Fibroblast of pulmonary artery (primary cell): ENCODE results near the gene PMM1.
"Not testable (repeated sequence)": the region's sequence is repeated elsewhere in the genome, so short reads cannot be mapped to it uniquely, and the experiment has no call there.

Experiments
- DNase-seq: peaks from one replicate; pipeline ENCODE4 v3.0.0-alpha.2; 2010; ENCODE audit warnings: low read depth
- H3K4me3 ChIP-seq: replicated peaks from 2 replicates; pipeline ENCODE4 v1.5.1; 2011; ENCODE audit warnings: low read depth, mild to moderate bottlenecking, control low read depth, low read length, moderate library complexity
- TF ChIP-seq, protein P1 (sequence below): IDR thresholded peaks from 2 replicates; pipeline ENCODE4 v1.5.1; 2011; ENCODE audit warnings: mild to moderate bottlenecking, control low read depth, low read length, inconsistent platforms; ENCODE audit errors: missing control alignments

The PMM1 gene

DNA sequence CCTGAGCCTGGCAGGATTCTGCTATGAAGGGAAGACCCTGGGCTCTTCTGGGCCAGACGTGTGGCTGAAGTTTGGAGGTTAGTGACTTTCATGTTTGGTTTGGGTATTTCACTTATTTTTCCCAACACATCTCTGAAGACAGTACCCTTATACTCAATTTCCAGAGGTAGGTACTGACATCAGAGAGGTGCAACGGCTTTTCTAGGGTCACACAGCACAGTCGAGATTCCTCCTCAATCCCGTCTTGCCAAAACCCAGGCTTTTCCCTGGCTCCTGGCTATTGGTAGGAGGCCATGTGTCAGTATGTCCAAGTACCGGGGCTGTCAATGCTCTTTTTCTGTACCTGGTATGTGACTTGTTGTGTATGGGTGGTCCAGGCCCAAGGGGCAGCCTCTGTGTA, 6.1 kb upstream of the PMM1 start:
- H3K4me3 ChIP-seq = no peak overlapping the region
- TF ChIP-seq, protein P1, sequence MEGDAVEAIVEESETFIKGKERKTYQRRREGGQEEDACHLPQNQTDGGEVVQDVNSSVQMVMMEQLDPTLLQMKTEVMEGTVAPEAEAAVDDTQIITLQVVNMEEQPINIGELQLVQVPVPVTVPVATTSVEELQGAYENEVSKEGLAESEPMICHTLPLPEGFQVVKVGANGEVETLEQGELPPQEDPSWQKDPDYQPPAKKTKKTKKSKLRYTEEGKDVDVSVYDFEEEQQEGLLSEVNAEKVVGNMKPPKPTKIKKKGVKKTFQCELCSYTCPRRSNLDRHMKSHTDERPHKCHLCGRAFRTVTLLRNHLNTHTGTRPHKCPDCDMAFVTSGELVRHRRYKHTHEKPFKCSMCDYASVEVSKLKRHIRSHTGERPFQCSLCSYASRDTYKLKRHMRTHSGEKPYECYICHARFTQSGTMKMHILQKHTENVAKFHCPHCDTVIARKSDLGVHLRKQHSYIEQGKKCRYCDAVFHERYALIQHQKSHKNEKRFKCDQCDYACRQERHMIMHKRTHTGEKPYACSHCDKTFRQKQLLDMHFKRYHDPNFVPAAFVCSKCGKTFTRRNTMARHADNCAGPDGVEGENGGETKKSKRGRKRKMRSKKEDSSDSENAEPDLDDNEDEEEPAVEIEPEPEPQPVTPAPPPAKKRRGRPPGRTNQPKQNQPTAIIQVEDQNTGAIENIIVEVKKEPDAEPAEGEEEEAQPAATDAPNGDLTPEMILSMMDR = no peak
- DNase-seq = no peak

GRCh38 chr22:41593336-41593960, 3.8 kb upstream of the PMM1 start:
- H3K4me3 ChIP-seq, DNase-seq: not testable (repeated sequence)

DNA sequence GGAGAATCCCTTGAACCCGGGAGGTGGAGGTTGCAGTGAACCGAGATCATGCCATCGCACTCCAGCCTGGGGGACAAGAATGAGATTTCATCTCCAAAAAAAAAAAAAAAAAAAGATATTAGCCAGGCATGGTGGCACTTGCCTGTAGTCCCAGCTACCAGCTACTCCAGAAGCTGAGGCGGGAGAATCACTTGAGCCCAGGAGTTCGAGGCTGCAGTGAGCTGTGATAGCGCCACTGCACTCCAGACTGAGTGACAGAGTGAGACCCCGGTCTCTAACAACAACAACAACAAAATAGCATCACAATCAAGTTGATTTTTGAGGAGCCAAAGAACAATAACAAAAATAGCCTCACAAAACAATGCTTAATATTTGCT, 2.3 kb downstream of the PMM1 start:
- TF ChIP-seq, protein P1 = no peak
- H3K4me3 ChIP-seq = no peak overlapping the region

DNA sequence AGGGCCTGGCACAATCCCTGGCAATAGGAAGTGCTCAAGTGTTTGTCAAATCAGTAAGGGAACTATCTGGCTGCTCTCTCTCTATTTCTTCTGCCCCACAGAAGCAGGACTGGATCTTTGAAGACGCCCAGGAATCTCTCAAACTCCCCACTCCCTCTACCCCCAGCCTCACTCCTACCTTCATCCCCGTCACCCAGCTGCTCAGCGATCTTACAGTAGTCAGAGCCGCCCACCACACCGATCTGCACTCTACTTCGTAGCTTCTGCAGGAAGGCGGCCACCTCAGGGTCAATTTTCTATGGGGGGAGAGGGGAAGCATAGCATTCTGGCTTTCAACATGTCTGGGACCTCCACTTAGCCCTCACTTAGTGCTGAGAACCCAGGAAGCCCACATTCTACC, 3.7 kb downstream of the PMM1 start:
- TF ChIP-seq, protein P1 = no peak

More for the DNA sequence above, 2.3 kb downstream of the PMM1 start:
- no peak for DNase-seq

DNA sequence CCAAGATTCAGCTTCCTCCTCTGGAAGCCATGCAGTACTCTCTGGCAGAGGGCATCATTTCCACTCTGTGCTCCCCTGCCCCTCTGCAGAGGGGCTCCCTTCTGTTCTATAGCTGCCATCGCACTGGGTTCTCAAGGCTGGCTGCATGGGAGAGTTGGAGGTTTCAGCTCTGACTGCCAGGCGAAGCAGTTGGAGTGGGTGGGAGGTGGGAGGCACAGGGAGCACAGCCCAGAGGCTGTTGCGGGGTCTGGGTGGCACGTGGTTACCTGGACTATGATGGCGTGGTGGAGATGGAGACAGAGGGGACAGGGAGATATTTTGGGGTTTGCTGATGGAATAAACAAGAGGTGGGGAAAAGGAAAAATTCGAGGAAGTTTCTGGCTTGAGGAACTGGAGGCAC, 4.8 kb downstream of the PMM1 start:
- DNase-seq = no peak
- TF ChIP-seq, protein P1 = no peak
- H3K4me3 ChIP-seq = no peak overlapping the region

More for the DNA sequence above, 3.7 kb downstream of the PMM1 start:
- DNase-seq = no peak
- no peak overlapping the region for H3K4me3 ChIP-seq

GRCh38 chr22:41582694-41583093, 6.9 kb downstream of the PMM1 start:
- no peak for DNase-seq
- TF ChIP-seq, protein P1 = no peak
- H3K4me3 ChIP-seq = no peak overlapping the region

DNA sequence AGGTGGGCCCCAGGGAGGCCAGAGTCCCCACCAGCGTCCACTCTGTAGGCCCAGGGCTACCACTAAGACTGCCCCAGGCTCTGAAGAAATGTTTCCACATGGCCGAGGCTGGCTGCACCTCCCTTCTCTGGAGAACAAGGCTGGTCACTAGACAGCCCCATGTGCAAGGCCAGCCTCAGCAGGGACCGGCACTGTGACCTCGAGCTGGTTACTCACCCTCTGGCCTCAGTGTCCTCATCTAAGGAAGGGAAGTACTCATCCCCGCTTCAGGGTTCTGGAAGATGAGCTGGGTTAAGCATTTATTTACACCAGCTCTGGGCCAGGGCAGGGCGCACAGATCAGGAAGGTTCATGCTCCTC, 9.7 kb downstream of the PMM1 start:
- no peak for DNase-seq
- H3K4me3 ChIP-seq = no peak overlapping the region
- TF ChIP-seq, protein P1 = no peak
